GM21786 (cell line): Measurements from ENCODE around the gene MAPKAP1.

Experiments
- ATAC-seq: cut with Tn5 transposase; IDR thresholded peaks from one replicate; pipeline ENCODE4 v1.9.1; 2021; ENCODE audit not compliant: unreplicated experiment

MAPKAP1 gene

DNA sequence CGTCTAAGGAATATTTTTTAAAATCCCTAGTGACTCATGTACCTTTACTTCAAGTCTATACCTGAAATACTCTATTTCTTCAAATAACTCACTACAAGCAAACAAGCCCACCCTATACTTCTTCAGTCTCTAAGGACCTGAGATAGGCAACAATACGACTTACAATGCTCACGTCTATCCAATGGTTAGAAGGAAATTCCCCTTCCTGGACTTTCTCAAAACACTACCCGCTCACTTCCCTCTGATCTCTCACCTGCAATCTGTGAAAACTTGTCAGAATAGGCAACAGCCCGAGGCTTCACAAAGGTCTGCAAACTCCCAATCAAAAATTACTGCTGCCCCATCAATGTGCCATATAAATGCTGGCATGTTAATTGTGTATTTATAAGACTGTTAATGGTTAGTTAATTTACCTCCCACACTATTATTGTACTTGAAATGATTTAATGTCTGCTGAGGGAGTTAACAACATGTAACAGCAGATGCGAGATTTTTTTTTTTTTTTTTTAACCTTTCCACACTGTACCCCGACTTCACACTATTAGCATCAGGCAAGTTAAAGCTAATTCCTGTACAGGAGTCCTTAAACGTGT, 27.3 kb downstream of the MAPKAP1 start:
- ATAC-seq, result no peak

DNA sequence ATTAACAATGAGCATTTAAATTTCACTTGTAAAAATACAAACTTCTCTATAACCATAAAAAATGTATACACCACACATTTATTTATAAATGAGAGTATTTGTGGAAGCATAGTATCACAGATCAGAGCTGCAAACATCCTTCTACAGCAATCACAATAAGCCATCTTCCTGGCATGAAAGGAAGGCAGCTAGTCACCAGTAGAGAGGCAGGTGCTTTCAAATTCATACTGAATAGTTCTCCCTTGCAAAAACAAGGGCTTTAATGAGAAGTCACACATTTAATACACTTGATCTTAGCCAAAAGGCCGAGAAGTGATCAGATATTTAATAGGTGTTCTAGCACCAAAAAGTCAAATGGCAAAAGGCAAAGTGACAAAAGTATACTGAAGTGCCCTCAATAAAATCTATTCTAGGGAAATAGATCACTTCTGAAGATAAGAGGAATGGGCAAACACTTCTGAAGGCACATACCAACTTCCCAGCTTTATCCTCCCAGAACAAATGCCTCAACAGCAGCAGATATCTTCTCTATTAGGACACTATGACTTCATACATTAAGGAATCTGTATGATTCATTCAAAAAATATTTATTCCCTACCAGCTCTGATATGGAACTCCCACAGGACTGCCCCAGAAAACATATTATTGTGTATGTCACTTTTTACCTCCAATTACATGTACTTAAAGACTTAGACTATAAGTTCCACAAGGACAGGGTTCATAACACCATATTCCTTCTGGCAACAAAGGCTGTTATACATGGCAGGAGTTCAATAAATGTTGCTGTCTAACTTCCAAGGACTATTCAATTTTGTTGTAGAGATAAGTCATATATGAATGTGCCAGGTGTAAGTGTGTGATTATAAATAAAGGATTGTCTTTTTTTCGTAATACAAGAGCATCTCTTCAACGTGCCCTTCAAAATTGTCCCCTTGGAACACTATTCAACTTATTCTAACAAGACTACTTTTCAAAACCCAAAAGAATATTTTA, 31.7 kb downstream of the MAPKAP1 start:
- no peak for ATAC-seq

DNA sequence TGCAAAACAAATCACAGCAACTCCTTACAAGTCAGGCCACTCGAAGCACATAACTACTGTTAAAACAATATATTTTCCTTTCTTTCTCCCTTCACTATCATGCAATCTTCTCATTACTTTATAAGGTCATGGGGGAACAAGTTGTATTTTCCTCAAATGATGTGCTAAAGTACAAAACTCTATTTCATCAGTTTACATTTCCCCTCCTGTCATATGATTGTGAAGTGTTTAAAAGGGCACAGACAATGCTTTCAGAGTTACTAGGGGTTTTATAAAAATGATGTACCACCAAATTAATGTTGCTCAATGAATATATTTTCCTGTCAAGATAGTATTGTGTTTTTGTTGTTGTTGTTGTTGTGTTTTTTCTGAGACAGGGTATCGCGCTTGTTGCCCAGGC, 34.1 kb downstream of the MAPKAP1 start:
- no peak for ATAC-seq

DNA sequence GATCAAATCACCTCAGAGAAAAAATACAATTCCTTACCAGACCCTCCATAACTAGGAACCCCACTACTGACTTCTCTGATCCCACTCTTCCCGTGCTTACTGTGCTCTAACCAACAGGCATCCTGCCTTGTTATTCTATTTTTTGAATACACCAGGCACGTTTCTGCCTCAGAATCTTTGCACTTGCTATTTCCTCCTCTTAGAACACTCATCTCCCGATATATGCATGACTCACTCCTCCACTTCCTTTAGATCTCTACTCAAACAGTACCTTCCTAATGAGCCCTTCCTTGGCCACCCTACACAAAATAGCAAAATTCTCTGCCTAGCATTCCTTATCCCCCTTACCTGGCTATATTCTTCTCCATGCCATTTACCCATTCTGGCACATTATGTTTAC, 43.9 kb downstream of the MAPKAP1 start:
- peak; percentile 52 for ATAC-seq

DNA sequence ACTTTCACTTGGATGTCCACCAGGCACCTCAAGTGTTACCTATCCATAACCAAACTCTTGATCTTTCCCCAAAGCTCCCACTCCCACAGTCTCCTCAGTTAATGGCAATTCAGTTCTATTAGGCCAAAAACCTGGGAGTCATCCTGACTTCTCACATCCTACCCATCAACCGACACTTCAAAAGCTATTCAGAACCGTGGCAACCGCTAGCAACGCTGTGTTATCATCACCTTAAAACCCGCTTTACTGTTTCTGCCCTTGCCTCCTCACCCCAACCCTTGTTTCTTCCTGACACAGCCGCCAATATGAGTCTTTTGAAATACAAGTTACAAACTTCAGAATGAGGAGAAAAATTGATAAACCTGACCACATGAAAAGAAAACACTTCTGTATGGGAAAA, 46.5 kb downstream of the MAPKAP1 start:
- no peak for ATAC-seq

DNA sequence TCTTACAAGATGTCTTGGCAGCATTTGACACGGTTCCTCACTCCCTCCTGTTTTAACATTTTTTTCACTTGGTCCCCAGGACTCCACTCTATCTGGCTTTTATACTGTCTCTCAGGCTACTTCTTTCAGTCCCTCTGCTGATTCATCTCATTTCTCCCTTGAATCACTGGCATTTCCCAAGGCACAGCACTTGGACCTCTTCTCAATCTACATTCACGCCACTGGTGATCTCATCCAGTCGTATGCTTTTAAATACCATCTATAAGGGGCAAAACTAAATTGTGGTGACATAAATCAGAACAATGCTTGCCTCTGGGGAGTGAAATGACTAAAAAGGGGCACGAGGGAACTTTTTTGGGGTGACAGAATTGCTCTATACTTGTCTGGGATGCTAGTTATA, 47.1 kb downstream of the MAPKAP1 start:
- ATAC-seq, result no peak

DNA sequence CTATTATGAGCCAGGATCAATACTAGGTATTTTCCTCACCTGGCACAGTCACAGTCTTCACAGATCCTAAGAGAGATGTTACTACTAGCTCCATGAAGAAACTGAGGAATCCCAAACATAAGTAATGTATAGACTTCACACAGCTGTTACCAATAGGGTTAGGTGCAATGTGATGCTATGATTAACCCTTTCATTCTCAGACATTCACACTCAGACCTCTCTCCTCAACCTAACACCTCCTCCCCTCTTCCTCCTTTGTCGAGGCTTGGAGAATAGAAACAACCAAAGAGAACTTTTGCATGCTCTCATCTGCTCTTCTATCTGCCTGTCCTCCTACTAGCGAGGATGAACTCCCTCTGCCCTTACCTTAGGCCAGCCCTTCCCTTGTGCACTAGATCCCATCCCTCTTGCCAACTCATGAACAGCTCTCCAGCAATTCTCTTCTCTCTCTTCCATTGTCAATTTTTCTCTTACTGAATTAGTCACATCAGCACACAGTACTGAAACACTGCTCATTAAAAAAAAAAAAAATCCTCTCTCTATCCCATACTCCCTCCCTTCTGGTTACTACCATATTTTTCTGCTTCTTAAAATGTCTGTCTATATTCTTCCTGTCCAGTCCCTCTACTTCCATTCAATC, 47.7 kb downstream of the MAPKAP1 start:
- ATAC-seq, result no peak

DNA sequence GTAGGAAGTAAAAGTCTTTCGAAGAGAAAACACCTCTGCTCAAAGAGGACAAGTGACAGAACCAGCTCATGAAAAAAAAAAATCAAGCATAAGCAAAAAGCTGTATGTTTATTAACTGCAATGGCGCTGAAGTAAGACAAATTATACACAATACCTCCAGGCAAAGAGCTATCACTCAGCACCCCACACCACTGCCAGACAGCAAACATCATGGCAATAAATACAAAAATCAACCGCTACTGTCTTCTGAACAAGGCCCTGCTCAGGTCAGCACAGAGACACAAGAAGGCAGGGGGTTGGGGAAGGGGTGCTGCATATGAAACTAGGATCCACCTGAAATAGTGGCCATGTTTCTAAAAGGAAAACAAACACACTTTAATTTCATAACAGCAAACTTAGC, 50.4 kb downstream of the MAPKAP1 start:
- no peak for ATAC-seq

DNA sequence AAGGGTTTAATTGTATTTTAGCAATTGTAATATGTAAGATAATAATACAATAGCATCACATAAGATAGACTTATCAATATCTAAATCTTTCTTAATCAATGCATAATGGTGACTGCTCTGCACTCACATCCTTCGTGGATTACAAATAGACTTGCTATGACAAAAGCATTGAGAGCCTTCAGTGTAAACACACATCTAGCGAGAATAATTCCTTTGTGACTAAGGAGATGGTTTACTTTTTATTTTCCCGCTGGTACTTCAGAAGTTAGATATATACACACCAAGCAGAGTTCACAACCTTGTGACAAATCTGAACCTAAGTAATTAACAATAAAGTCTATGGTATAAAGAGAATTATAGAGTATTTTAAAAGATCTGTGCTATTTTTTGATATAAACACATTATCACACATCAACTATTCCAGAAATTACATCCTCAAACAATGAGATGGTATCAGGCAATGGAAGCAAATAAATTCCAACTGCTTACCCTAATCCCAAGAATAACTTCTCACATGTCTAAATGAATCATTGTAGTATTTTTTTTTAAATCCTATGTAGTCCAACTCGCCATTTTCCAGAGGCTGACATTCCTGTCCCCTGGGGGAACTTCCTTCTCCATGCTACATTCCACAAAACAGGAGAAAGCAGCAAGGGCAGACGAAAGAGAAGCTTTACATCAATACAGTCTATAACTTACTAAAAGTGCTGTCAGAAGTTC, 51.2 kb downstream of the MAPKAP1 start:
- ATAC-seq, result no peak

DNA sequence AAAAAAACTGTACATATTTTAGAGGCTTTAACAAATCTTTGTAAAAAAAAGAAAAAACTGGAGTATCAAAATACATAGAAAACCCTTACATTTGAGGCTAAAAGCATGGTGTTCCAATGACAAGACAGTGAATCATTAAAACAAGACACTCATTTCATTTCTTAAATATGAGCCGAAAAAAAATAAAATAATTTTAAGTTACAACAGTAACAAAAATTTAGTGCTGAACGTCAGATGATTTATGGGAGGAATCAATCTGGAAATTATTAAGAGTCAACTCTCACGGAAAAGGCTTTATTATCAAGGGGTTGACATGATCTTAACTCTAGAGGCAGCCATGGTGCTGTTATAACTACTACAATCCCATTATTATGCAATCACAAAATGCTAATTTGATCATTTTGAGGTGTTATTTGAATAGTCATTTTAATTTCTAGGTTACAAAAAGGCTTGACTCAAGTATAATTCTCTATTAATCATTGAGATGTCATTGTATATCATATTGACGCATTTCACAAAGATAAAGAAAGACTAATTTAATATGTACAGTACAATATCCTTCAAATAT, 51.9 kb downstream of the MAPKAP1 start:
- ATAC-seq, result no peak

DNA sequence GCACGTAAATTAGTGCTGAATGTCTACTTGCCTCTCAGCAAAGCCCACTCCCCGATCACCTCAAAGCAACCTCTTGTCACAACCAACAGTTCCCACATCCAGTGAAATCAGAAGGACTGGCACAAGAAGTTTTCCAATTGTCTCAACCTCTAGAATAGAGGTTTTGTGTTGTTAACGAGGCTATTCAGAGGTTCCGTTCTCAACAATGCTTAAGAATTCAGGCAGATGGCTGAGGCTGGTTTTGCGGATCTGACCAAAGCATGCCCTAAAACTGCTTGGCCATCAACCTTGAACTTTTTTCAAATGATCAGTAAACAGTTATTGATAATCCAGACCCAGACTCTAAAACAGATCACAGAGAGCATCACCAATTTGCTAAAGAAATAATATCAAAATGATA, 52.9 kb downstream of the MAPKAP1 start:
- no peak for ATAC-seq

DNA sequence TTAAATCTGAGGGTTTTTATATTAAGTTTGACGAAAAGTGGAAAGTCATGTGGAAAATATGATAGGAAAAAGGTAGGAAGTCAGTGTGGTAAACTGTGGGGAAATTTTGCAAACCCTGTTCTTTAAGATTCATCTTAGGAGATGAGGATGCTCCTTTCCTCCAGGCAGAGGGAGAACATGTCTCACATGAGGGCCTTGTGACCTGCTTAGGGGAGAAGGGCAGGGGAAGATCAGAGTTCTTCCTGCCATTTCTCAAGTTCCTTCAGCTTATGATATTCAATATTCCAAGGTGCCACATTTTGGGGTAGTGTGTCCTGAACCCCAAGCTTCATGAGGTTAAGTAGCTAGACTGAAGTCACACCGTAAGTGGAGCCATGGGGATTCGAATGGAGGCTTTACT, 53.7 kb downstream of the MAPKAP1 start:
- no peak for ATAC-seq

DNA sequence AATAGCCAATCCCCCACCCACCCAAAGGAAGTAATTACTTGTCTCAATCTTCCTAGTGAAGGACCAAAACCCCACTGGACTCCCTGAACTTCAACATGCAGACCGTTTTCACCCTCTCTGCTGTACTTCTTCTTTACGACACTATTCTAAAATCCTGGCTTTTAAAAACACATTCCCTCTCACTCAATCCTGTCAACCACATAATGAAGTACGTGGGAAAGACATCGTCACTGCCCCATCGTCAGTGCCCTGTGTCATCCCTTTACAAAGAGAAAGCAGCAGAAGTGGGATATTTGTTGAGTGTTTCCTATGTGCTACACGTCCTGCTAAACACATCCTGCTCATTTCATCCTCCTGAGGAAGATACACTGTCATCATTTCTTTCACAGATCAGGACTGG, 54.2 kb downstream of the MAPKAP1 start:
- ATAC-seq, result no peak

DNA sequence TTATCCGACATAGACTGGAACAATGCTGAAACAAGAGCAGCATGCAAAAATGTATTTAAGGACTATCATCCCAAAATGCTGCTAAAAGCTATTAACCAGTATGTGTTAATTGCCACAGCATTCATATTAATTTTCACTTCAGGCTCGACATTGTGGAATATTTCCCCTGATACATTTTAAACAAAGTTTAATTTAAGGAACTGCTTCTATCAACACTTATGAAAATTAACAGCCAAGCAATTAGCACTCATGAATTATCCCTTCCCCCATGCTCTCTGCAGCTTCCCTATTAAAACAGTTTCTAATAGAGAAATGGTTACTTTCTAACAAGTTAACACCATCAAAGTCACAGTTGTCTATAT, 54.8 kb downstream of the MAPKAP1 start:
- ATAC-seq, result no peak

DNA sequence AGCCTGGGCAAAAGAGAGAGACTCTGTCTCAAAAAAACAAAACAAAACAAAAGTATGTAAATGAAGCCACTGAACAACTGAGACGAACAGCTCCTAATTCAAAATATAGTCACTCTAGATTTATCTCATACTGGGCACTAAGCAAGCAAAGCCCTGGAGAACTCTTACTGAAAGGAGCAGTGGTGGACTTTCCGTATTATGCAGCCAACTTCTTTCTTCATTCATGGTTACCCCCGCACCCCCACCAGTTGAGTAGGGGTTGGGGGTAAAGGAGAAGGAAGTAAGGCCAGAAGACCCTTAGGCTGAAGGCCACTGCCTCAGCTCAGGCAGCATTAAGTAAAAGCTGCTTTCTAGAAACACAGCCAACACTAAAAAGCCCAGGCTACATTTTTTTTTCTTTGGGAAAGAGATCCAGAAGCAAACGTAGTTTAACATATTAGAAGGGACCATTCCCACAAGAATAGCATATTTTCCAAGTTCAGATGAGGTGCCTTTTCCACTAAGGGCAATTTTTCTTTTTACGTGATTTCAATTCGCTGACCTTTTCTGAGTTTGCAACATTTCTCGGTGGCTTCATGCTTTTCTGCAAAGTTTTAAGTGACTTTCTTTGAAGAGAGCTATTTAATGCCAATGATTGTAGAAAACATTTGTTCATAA, 55.3 kb downstream of the MAPKAP1 start:
- no peak for ATAC-seq

DNA sequence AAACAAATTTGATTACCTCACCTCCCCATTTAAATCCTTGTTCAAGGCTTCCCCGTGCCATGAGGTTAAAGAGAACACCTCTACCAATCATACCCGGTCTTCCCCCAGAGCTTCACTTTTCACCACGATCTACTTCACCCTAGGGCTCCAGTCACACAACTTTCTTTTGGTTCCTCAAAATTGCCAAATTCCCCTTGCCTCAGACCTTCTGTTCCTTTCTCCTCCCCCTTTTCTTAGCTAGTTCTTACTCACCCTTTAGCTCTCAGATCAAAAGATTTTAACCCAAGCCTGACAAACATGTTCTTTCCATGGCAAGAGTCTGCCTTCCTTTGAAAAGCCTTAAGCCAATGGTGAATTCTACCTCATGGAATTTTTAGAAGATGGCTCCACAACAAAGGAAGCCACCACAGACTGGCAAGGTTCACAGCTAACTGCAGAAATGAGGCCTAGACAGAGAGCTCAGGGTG, 56.7 kb downstream of the MAPKAP1 start:
- ATAC-seq, result peak; percentile 77

DNA sequence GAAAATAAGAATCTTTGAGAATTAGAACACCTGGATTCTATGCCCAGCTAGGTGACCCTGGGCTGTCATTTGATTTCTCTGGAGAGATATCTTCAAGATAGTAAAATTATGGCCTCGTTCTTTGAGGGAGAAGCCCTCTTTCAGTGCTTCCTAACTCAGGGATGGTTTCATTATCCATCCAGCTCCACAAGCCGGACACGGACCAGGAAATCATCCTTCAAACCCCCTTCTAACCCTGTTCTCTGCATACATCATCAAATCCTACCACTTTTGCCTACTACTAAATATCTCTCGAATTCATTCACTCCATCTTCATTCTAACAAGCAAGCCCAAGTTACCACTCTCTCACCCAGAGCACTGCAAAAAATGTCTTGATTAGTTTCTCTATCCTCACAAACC, 57.2 kb downstream of the MAPKAP1 start:
- ATAC-seq, result no peak

DNA sequence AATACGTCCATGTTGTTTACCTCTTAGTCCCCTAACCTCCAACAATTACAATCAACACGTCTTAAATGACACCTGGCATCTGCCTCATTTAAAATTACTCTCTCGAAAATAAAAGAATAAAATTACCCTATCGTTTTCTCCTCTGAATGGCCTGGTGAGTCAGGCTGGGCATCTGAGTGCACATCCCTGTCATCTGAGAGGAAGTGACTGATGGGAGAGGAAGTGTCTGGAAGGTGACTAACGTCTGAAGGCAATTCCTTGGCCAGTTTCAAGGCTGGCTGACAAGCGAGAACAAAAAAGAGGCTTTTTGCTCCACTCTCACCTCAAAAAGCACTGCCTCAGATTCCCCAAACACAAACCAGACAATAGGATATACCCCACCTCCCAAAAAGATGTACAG, 57.7 kb downstream of the MAPKAP1 start:
- ATAC-seq, result no peak

DNA sequence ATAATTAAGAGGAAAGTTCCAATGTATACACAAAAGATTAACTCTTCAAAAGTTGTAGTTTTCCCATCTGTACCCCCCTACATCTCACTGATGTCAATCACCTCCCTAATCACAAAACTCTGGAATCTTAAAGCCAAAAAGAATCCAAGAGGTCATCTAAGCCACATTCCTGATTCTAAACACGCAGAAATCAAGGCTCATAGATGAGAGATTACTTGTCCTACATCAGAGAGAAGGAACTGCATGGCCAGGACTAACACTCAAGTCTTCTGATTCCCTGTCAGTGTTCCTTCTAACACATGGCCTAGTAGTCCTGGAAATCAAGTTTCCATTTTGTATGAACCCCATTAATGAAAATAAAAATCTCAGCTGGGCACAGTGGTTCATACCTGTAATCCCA, 58.7 kb downstream of the MAPKAP1 start:
- ATAC-seq, result no peak

DNA sequence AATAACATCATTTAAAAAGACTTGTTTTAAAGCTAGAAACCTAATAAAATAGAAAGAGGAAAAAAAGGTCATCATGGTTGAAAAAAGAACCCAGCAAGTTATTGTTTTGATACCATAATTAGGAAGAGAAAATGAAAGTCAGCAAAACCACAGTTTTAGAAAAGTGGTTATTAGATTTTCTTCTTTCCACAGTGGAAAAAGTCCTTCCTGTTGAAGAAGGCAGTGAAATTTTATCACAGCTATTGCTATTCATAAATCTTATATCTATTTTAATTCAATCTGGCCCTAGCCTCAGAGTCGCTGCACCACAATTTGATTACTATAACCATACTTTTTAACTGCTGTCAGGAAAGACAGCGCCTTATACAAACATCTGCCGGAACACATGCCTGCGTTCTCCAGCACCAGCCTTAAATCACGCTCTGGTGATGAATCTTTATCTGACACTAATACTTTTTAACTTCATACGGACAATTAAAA, 60.3 kb downstream of the MAPKAP1 start:
- ATAC-seq, result no peak
